Measurements from ENCODE around the gene PARVB.

DNA sequence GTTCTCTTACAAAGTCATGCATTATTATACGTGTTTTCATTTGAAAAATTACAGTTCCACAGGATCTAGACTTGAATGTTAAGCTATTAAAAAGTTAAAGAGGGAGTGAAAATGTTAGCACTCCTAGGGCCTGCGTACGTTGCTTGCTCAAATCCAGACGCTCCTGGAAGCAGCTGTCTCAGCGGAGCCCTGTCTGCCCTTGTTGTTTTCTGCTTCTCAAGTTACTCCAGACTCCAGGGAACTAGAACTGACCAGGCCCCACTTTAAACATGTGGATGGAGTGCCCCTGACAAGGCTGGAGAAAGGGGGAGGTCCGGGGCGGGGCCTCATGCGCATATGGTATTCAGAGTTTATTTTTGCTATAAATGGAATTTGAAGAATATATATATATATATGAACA lies 9.6 kb downstream of the PARVB start:
- TF ChIP-seq, protein P1, sequence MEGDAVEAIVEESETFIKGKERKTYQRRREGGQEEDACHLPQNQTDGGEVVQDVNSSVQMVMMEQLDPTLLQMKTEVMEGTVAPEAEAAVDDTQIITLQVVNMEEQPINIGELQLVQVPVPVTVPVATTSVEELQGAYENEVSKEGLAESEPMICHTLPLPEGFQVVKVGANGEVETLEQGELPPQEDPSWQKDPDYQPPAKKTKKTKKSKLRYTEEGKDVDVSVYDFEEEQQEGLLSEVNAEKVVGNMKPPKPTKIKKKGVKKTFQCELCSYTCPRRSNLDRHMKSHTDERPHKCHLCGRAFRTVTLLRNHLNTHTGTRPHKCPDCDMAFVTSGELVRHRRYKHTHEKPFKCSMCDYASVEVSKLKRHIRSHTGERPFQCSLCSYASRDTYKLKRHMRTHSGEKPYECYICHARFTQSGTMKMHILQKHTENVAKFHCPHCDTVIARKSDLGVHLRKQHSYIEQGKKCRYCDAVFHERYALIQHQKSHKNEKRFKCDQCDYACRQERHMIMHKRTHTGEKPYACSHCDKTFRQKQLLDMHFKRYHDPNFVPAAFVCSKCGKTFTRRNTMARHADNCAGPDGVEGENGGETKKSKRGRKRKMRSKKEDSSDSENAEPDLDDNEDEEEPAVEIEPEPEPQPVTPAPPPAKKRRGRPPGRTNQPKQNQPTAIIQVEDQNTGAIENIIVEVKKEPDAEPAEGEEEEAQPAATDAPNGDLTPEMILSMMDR (IDR thresholded peaks at IDR 0.05), result no peak
- no peak for TF ChIP-seq POLR2A (IDR thresholded peaks at IDR 0.05)

All from body of pancreas (tissue), 4 donors.